HK-2 (cell line): ENCODE measurements around the gene NEUROG1.

Source experiments
- DNase-seq: peaks from one replicate; pipeline ENCODE4 v3.0.0-alpha.2; 2018; ENCODE audit not compliant: unreplicated experiment

The NEUROG1 gene

DNA sequence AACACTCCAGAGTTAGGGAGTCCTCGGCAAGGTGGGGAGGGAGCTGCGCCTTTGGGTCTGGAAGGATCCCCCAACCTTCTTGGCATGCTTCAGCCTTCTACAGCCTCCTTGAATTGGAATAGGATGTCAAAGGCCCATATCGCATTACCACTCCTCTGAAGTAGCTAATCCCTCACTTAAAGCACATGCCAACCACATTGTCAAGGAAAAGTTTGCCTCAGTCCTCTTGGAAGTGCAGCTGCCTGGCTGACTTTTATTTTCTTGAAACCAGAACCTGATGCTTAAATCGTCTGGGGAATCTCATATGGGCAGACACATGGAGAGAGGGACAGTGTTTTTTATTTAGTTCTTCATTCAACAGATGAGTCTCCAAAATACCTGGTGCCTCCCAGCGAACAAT lies 28.6 kb upstream of the NEUROG1 start:
- DNase-seq, result no peak

DNA sequence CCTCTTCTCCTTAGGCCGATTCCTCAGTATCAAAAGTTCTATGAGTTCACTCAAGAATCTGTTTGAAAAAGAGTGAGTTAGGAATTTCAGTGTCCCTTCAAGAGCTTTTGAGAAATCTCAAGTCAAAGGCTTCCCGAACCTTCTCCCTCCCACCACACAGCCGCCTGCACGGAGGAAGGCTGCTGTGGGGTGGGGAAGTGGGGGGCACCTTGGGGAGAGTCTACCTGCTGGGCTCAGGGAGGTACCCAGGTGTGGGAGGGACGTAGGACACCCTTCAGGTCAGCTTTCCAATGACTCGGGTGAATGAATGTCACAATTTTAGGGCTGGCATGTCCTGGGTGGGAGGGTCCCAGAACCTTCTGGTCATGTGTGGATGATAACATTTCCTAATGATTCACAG lies 25.5 kb upstream of the NEUROG1 start:
- DNase-seq, result no peak

DNA sequence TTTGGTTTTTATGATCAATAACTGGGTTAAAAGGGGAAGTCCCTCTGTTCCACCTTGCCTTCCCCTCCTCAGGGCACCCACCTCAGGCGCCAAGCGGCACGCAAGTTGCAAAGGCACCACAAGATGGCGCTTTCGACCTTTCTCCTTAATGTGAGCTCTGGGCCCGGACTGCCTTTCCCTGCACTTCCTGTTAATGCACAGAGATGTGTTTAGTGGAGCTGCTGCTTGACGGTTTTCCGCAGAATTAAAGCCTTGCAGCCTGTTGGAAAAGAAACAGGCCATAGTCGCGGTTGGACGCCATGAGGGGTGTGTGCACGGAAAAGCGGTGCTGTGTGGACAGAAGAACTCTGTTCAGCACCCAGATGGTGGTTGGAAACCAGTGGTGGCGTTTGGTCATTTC lies 25.1 kb upstream of the NEUROG1 start:
- peak; percentile 68 for DNase-seq

DNA sequence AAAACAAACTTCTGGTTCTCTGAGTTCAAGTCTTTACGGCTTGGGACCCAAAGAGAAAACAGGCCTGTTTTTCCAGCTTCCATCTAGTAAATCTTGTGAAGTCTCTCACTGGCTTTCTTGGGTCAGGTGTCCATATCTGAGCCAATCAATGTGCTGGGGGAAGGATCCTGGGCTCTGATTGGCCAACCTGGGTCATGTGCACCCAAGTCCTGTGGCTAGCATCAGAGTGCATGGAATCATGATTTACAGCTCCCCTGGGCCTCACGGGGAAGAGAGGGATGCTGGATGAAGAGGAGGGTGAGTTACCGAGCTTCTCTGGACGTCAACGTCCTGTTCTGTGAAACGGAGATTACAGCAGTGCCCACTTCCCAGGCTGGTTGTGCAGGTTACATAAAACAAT lies 23.6 kb upstream of the NEUROG1 start:
- no peak for DNase-seq

DNA sequence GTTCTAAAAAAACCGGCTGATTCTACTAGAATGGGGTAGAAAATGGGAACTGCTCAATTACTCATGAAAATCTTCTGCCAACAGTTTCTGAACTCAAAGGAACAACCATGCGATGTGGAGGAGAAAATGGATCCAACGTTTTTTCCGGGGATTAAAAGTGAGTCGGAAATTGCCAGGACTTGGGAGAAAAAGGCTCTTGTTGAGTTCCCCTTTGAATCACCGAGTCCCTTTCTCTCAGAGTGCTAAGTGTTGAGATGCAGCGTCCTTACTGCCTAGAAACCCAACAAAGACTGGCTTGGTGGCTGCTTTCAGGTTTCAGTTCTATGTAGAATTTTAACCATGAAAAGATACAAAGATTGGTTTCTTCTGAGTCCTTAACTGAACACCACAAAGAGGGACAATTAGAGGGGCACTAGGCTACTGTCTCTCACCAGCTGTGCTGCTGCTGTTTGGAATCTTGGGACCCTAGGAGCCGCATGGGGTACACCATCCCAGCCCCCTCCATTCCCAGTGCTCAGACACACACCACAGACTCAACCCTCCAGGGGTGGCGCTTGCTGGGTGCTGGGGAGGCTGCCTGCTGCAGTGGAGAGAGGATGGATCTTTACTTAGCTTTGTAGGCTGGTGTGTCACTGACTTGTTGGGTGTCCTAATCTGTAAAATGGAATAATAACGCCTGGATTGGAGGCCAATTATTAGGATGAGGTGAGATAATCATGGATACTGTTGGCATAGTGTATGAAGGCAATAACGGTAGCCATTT lies 21.5 kb upstream of the NEUROG1 start:
- DNase-seq, result no peak

DNA sequence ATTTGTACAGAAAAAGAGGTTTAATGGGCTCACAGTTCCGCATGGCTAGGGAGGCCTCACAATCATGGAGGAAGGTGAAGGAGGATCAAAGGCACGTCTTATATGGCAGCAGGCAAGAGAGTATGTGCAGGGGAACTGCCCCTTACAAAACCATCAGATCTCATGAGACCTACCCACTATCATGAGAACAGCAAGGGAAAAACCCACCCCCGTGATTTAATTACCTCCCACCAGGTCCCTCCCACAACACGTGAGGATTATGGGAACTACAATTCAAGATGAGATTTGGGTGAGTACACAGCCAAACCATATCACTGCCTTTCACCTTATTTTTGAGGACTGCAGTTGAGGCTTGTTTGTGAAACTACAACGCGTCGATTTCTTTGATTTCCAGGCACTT lies 20.9 kb upstream of the NEUROG1 start:
- DNase-seq, result no peak

GRCh38 chr5:135555530-135555929 lies 19.8 kb upstream of the NEUROG1 start:
- DNase-seq, result no peak

- peak; percentile 26 for DNase-seq
Measured at GRCh38 chr5:135553688-135554462, 18.1 kb upstream of the NEUROG1 start.

DNA sequence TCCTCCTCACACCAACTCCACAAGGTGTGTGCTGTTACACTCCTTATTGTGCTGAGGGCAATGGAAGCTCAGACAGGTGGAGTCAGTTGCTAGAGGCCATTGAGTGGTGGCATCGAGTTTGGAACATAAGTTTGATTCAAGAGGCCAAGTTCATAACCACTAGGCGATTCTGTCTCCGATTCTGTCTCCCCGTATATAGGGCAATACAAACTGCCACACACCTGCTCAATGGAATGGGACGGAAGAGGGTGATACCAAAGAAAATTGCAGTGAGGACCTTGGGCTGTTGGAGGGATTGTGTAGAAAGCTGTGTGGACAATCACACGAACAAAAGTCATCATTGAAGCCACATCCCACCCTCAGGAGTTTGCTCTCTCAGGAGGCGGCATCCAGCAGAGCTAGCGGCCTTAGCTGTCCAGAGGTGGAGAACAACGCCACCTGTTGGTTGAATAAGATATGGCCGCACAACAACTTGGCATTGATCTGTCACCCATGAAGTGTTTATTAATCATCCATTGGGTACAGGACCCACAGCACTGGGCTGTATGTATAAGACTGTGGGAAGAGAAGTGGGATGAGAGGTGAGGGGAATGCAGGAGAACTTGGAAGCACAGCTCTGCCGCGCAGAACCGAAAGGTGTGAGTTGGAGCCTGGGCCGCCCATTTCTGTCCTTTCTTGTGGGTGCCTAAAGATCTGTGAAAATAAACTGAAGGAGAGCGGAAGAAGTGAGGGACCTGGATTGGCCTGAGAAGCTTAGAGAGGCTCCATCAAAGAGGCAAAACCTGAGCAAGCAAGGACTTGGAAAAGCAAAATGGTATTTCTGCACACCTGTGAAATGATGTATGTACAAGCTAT lies 16.1 kb upstream of the NEUROG1 start:
- DNase-seq, result peak; percentile 61

DNA sequence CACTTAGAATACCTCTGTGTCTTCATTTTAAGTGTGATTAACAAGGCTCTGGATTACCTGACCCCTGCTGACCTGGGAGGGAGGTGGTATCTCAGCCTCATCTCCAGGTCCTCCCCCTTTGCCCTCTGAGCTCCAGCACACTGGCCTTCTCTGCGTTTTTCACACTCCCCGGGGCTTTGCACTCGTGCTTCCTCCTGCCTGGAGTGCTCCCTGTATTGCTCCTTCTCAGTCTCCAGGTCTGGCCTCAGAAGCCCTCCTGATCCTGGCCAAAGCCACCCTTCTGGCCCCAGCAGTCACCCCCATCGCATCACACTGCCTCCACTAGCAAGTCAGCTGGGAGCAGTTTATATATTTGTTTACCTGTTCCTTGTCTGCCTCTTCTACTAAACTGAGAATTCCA lies 13.6 kb upstream of the NEUROG1 start:
- no peak for DNase-seq

DNA sequence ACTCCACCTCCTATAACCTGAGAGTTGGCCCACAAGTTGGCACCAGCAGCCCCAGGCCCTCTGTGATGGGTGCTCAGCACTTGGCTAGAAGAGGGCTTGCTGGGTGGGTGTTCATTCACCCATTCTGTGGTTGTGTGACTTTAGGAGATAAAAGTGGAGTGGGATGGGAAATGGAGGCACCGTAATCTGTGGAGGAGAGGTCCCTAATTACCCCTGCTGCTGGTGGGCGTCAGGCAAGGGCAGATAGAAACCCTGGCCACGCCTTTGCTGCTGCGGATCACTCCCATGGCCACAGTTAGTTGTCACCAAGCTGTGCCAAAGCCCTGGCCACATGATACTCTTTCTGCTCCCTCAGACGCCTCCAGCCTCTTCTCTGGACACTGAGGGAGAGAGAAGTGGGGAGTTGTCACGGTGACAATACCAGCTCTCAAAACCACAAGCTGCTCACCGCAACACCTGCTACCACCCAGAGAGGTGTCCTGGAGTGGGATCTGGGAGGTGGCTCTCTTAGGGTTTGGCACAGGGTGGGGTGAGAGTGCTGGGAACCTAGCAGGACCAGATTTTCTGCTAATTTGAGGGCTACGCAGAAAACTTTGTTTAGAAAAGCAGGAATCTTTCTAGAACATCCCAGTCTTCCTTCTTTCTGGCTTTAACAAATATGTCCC lies 12.0 kb upstream of the NEUROG1 start:
- DNase-seq, result no peak

GRCh38 chr5:135546912-135547311 lies 11.1 kb upstream of the NEUROG1 start:
- DNase-seq, result no peak

- DNase-seq, result no peak
Measured at GRCh38 chr5:135546101-135546500, 10.3 kb upstream of the NEUROG1 start.

DNA sequence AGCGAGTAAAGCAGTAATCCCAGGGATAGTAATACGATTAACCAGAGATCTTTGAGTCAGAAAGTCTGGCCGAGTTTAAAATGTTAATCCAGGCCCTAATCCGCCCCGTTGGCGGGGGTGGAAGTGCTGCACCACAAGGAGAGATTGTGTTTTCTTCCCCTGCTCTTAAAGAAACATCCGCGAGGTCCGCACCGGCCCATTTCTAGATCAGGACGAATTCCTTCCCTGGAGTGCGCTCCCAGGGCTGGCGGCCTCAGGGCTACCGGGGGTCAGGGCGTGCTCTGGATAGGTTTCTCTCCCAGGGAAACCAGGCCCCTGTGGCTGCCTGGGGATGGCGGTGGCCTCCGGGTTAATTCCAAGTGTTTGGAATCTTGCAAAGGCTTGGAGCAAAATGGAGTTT lies 9.3 kb upstream of the NEUROG1 start:
- DNase-seq, result no peak

DNA sequence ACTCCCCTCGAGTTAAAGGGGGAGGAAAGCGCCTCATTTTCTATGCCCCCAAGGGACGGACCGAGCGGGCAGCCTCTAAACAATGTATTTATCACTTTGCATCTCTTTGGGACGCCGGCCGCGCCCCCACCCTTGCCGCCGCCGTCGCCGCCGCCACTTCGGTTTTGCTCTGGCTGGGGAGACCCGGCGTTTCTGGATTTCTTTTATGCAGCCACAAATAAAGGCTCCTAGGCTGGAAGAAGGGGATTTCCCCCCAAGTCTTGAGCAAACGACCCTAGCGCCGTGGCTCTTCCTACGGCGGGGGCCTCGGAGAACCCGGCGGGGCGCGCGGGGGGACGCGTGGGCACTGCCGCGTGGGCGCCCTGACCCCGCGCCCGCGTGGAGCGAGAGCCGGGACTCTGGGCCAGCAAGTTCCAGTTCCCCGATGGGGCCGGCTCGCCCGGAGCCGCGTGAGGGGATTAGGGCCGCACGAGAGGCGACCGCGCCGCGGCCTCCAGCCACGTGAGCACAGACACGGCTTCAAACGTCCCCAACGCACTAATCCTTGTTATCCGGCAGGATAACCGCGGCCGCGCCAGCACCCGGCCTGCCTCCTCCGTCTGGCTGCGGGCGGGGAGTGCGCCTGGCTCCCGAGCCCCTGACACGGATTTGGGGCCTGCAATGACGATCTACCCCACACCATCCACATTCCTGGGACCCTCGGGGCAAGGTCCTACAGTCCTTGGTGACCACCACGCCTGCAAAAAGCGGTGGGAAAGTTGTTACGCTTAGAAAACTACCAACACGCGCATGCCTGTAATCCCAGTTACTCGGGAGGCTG lies 7.9 kb upstream of the NEUROG1 start:
- DNase-seq, result no peak

DNA sequence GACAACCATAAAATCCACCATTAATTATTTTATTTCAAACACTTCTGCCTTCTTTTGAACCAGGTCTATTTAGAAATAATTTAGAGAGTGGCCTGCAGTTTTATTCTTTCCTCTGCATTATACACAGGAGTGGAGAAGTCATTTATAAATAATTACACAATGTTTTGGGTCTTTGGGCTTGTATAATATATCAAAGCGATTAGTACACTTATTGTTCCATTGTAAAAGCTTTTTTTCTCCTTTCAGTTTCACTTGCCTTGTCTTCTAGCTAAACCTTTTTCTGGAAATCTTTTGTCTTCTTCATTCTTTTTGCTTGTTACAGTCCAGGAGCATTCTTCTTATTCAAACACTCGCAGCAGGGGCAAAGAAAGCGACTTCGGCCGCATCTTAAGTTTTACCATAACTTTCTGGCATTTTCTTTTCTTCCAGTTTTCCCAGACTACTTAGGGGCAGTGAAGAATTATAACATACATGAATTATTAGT lies 7.3 kb upstream of the NEUROG1 start:
- no peak for DNase-seq

DNA sequence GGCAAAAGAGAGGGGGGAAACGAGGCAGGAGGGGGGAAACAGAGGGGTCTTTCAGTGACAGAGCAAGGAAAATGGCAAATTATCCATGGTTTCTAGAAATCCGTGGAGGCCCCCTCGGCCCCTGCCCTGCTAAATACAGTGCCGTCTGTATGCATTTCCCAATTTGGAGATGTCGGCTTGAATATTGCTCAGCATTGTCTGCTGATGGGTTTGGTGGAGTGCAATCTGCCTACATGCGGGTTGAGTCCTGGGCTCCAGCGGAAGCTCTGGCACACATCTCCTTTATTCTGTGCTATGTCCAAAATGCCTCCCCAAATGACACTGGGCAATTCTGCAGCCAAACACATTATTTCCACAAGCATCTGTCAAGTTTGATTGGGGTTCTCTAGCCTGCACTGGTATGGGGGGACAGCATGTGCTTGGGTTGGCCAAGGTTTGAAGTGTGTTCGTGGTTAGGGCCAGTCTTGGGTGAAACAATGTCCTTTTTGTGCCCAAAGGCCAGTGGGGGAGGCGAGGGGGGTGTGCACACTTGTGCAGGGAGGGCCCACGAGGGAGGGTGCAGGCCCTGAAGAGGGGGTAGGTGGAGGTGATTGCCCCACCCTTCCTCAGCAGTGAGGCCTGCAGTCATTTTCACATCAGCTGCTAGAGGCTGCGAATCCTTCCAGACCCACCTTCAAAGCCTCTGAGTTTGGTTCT lies 6.2 kb upstream of the NEUROG1 start:
- no peak for DNase-seq

- DNase-seq, result no peak
Measured at GRCh38 chr5:135539430-135540005, 3.8 kb upstream of the NEUROG1 start.

- no peak for DNase-seq
Measured at GRCh38 chr5:135538261-135538660, 2.5 kb upstream of the NEUROG1 start.

- DNase-seq, result no peak
Measured at GRCh38 chr5:135537745-135538144, 2.0 kb upstream of the NEUROG1 start.
